Heart left ventricle (tissue), 16 donors: Measurements from ENCODE around the gene TTF2. TPM values are rescaled to one million over a fixed set of nuclear protein-coding genes. Genes with fewer than 3 reads are reported as not detected.

ENCODE experiments used
- ATAC-seq, 4 donors: fragments of 200-7000 bp; cut with Tn5 transposase; one replicate each; pipeline ENCODE4 v1.9.1; 2020 to 2022; ENCODE audit warnings: moderate library complexity in 4 of 4, mild to moderate bottlenecking in 3 of 4, moderate number of reproducible peaks in 1 of 4
- DNase-seq, 5 donors: peaks; one replicate each; pipeline ENCODE4 v3.0.0-alpha.2; 2020
- H3K27ac ChIP-seq, 12 donors: fragments of 200-600 bp; sonication (generic) in 4 of 12; one replicate each; pipeline versions ENCODE4 v1.5.0 to v1.8.0; 2016 to 2022; ENCODE audit warnings: mild to moderate bottlenecking in 2 of 12
- H3K27me3 ChIP-seq, 9 donors: fragments of 200-600 bp; sonication (generic) in 2 of 9; one replicate each; pipeline versions ENCODE4 v1.5.1 to v1.8.0; 2016 to 2022; ENCODE audit warnings: mild to moderate bottlenecking in 3 of 9
- H3K36me3 ChIP-seq, 9 donors: fragments of 200-600 bp; sonication (generic) in 2 of 9; one replicate each; pipeline versions ENCODE4 v1.5.0 to v1.8.0; 2018 to 2022; ENCODE audit warnings: mild to moderate bottlenecking in 2 of 9
- H3K4me1 ChIP-seq, 12 donors: fragments of 200-600 bp; sonication (generic) in 4 of 12; one replicate each; pipeline versions ENCODE4 v1.5.0 to v1.8.0; 2016 to 2022; ENCODE audit warnings: mild to moderate bottlenecking in 3 of 12
- H3K4me3 ChIP-seq, 12 donors: fragments of 200-600 bp; sonication (generic) in 4 of 12; one replicate each; pipeline versions ENCODE4 v1.5.0 to v1.8.0; 2017 to 2022; ENCODE audit warnings: mild to moderate bottlenecking in 9 of 12, moderate library complexity in 4 of 12
- H3K9me3 ChIP-seq, 12 donors: fragments of 200-600 bp; sonication (generic) in 4 of 12; one replicate each; pipeline versions ENCODE4 v1.5.0 to v1.8.0; 2016 to 2022; ENCODE audit warnings: mild to moderate bottlenecking in 1 of 12
- CTCF ChIP-seq, 12 donors: fragments of 200-600 bp; sonication (generic) in 4 of 12; IDR thresholded peaks; one replicate each; pipeline versions ENCODE4 v1.5.0 to v1.8.0; 2018 to 2022; ENCODE audit warnings: antibody characterized with exemption in 12 of 12, mild to moderate bottlenecking in 5 of 12
- POLR2A ChIP-seq, 2 donors: fragments of 450-650 bp; IDR thresholded peaks; one replicate each; pipeline ENCODE4 v1.6.1; 2017; ENCODE audit warnings: antibody characterized with exemption in 2 of 2, mild to moderate bottlenecking in 2 of 2, moderate library complexity in 2 of 2
- WGBS, 4 donors: extraction: QIAGEN DNeasy Blood & Tissue Kit in 2 of 4; methylation state at CpG; one replicate each; pipeline versions ENCODE4 v1.1.5 to v1.1.7; 2013 to 2018; 5-methylcytosine and 5-hydroxymethylcytosine counted together
- intact Hi-C, 10 donors: fragments of 100-400 bp; cut with DNase I; formaldehyde crosslinking; loops; one replicate each; pipeline versions ENCODE4 v1.11.1 to v1.14.2; 2022
- polyA plus RNA-seq, 2 donors: library from polyadenylated mRNA; stranded (reverse); fragments of 200-250 nt; gene quantifications; one replicate each; pipeline ENCODE4 v1.2.3, GENCODE V29; 2013
- total RNA-seq, 9 donors: library from RNA; depleted of rRNA in 2 of 9; stranded (reverse); fragments of >200 nt in 2 of 9; fragmentation: NEBNext Ultra II Directional in 3 of 9; extraction: Animal tissue kit (Norgen Biotek cat#: 25700) in 3 of 9; gene quantifications; one replicate each; pipeline versions ENCODE4 v1.1.0 to v1.2.4, GENCODE V29; 2016 to 2023
- donor health status: ischemic (EF 13 %, LVEDD 7.1; RV severe dilation, severe dysfunction).
- donor health status: healthy with polysubstance abuse.
- donor health status: DM: no; HTN: yes; CAD: no.
- donor health status: DM: no; HTN: no; CAD: no.
- donor health status: ischemic (EF 25% LVEDD 6.9; RV normal size, moderate dysfunction).
- donor health status: ischemic (EF 25% LVEDD 5.7; RV mildly dilated, moderate dysfunction).
- donor health status: healthy.
- donor health status: DM: yes; HTN: yes; CAD: no.
- donor health status: ischemic (EF 35%, LVEDD 5.7; RV mildly dilated, moderate dysfunction).
- donor health status: nonischemic (EF 11% LVEDD 7.7; RV severe dilation, severe dysfunction).
- donor health status: DM: yes; HTN: yes; CAD: no.
- donor health status: PGD.
- donor health status: ischemic (EF 29% LVEDD 5.4; RV normal size, mild dysfunction).
- donor health status: nonischemic (EF 23%, LVEDD 6.1; RV moderate dilation, normal function).

TTF2 gene
- total and polyA plus RNA-seq, 11 donors: 1.2 to 20.7 (median 7.7) TPM

GRCh38 chr1:117143871-117144270, 83.7 kb downstream of the TTF2 start:
- 65 to 78% (median 74%) methylated on average over 3 of the region's 3 CpGs for WGBS, 4 donors

GRCh38 chr1:117146072-117146471, 85.9 kb downstream of the TTF2 start:
- no peaks in the 10 kb centered on the region for H3K27me3 ChIP-seq
- ATAC-seq: no peak
- intact Hi-C loops: no loop called here
- no peaks in the 10 kb centered on the region for H3K36me3 ChIP-seq
- no peak for TF ChIP-seq CTCF (IDR thresholded peaks at IDR 0.05)
- TF ChIP-seq POLR2A (IDR thresholded peaks at IDR 0.05): no peak
- peak overlapping the region in 1 of 12 donors; percentile 45 for H3K27ac ChIP-seq
- no peak for DNase-seq
- peaks cover 0 to 17% (median 0%) of the 10 kb centered on the region in 12 donors for H3K4me1 ChIP-seq
- H3K4me3 ChIP-seq: no peak overlapping the region
- WGBS, 4 donors: 83 to 92% (median 86%) methylated on average over 2 of the region's 2 CpGs
- H3K9me3 ChIP-seq: no peaks in the 10 kb centered on the region

More at GRCh38 chr1:117143871-117144270, 83.7 kb downstream of the TTF2 start:
- intact Hi-C loops: no loop called here
- TF ChIP-seq POLR2A (IDR thresholded peaks at IDR 0.05) (no peak), CTCF (IDR thresholded peaks at IDR 0.05) (no peak)
- Histone ChIP-seq H3K4me1 (peaks cover 0 to 17% (median 0%) of the 10 kb centered on the region in 12 donors), H3K27ac (no peak overlapping the region), H3K9me3 (no peaks in the 10 kb centered on the region), H3K4me3 (no peak overlapping the region), H3K36me3 (no peaks in the 10 kb centered on the region), H3K27me3 (no peaks in the 10 kb centered on the region)
- ATAC-seq (peak in 3 of 4 donors; percentile 26 to 61 (median 38)), DNase-seq (no peak)

- 30 to 35% (median 31%) methylated on average over 8 of the region's 8 CpGs for WGBS, 4 donors
- Histone ChIP-seq H3K4me3 (peak overlapping the region in 7 of 12 donors; percentile 6 to 43 (median 34)), H3K27ac (peak overlapping the region in 4 of 12 donors; percentile 16 to 45 (median 26)), H3K36me3 (no peaks in the 10 kb centered on the region), H3K27me3 (no peaks in the 10 kb centered on the region), H3K9me3 (no peaks in the 10 kb centered on the region), H3K4me1 (peaks cover 0 to 17% (median 0%) of the 10 kb centered on the region in 12 donors)
- intact Hi-C loops: no loop called here
- ATAC-seq (peak; percentile 32 to 66 (median 45)), DNase-seq (no peak)
- TF ChIP-seq POLR2A (IDR thresholded peaks at IDR 0.05): no peak
- no peak for TF ChIP-seq CTCF (IDR thresholded peaks at IDR 0.05)
Observed at GRCh38 chr1:117146575-117147340, 86.6 kb downstream of the TTF2 start.

- DNase-seq: no peak
- no peak for ATAC-seq
- intact Hi-C loops: no loop called here
- WGBS, 4 donors: 67 to 89% (median 75%) methylated on average over 4 of the region's 4 CpGs
- no peak for TF ChIP-seq POLR2A (IDR thresholded peaks at IDR 0.05)
- no peak for TF ChIP-seq CTCF (IDR thresholded peaks at IDR 0.05)
- Histone ChIP-seq H3K27me3 (no peaks in the 10 kb centered on the region), H3K36me3 (no peaks in the 10 kb centered on the region), H3K27ac (peak overlapping the region in 2 of 12 donors; percentile 32 to 45), H3K9me3 (no peaks in the 10 kb centered on the region), H3K4me3 (peak overlapping the region in 6 of 12 donors; percentile 6 to 43 (median 36)), H3K4me1 (peaks cover 0 to 17% (median 0%) of the 10 kb centered on the region in 12 donors)
Observed at GRCh38 chr1:117147341-117147831, 87.3 kb downstream of the TTF2 start.
